ENCODE data around the gene HOXD10. TPM values are rescaled to one million over a fixed set of nuclear protein-coding genes. Genes with fewer than 3 reads are reported as not detected.

HOXD10 gene
- polyA plus RNA-seq, 1 donor from 2014 or later: not detected

- H3K9me2 ChIP-seq (ENCODE audit: insufficient read depth, low read length): no peaks in the 10 kb centered on the region
- H4K20me1 ChIP-seq (ENCODE audit: insufficient read depth): no peaks in the 10 kb centered on the region
Observed at GRCh38 chr2:176111846-176112374, 4.7 kb upstream of the HOXD10 start.

More at GRCh38 chr2:176111846-176112374, 4.7 kb upstream of the HOXD10 start:
- peaks cover 21% of the 10 kb centered on the region for H3K9me3 ChIP-seq (ENCODE audit: low read length)
- no peak overlapping the region for H3K4me2 ChIP-seq (ENCODE audit: low read length)
- no peak overlapping the region for H3K9ac ChIP-seq (ENCODE audit: low read length)
- TF ChIP-seq POLR2AphosphoS5 (IDR thresholded peaks at IDR 0.05): no peak
- no peak for TF ChIP-seq TAF1 (IDR thresholded peaks at IDR 0.05; ENCODE audit: low read depth)
- TF ChIP-seq CTCF (IDR thresholded peaks at IDR 0.05; ENCODE audit: poor library complexity, severe bottlenecking): no peak
- TF ChIP-seq EP300 (conservative IDR thresholded peaks at IDR 0.05; ENCODE audit: poor library complexity, severe bottlenecking): no peak
- TF ChIP-seq EZH2 (IDR thresholded peaks at IDR 0.05; ENCODE audit: borderline replicate concordance, insufficient read depth, low read length, poor library complexity, severe bottlenecking): no peak
- no peak for TF ChIP-seq MXI1 (conservative IDR thresholded peaks at IDR 0.05; ENCODE audit: poor library complexity, severe bottlenecking)
- no peak for TF ChIP-seq REST (IDR thresholded peaks at IDR 0.05; ENCODE audit: borderline replicate concordance)
- TF ChIP-seq SMC3 (conservative IDR thresholded peaks at IDR 0.05; ENCODE audit: poor library complexity): no peak
- TF ChIP-seq RAD21 (conservative IDR thresholded peaks at IDR 0.05): no peak
- no peaks in the 10 kb centered on the region for H3F3A ChIP-seq (ENCODE audit: insufficient read depth, low read length, poor library complexity, severe bottlenecking)
- no peak overlapping the region for H3K4me3 ChIP-seq (ENCODE audit: low read length)
- H3K27me3 ChIP-seq (ENCODE audit: insufficient read depth, low read depth, low read length): peaks cover 96% of the 10 kb centered on the region
- H2AFZ ChIP-seq (ENCODE audit: low read depth, low read length): no peak overlapping the region
- no peaks in the 10 kb centered on the region for H3K36me3 ChIP-seq (ENCODE audit: insufficient read depth, low read length)
- no peak overlapping the region for H3K27ac ChIP-seq (ENCODE audit: low read length)
- no peaks in the 10 kb centered on the region for H3K79me2 ChIP-seq (replicated peaks; ENCODE audit: insufficient read depth, low read length)
